Endothelial cell of umbilical vein (primary cell): ENCODE data around the gene LPAR1.
"Not testable (repeated sequence)": the region's sequence is repeated elsewhere in the genome, so short reads cannot be mapped to it uniquely, and the experiment has no call there.

Source experiments
- CTCF ChIP-seq, 2 donors: IDR thresholded peaks; 1 replicate in 1 of 2; 2 replicates in 1 of 2; pipeline ENCODE4 v1.5.1; 2011; ENCODE audit warnings: low read length in 2 of 2, mild to moderate bottlenecking in 2 of 2, moderate library complexity in 2 of 2, control low read depth in 1 of 2, inconsistent platforms in 1 of 2, low read depth in 1 of 2; ENCODE audit not compliant: insufficient read depth in 1 of 2; ENCODE audit errors: extremely low read depth in 1 of 2
- EZH2 ChIP-seq: IDR thresholded peaks from 2 replicates; pipeline ENCODE4 v1.6.1; 2012; ENCODE audit warnings: borderline replicate concordance, low read depth, mild to moderate bottlenecking, moderate library complexity, low read length, inconsistent platforms; ENCODE audit not compliant: severe bottlenecking
- POLR2AphosphoS5 ChIP-seq: IDR thresholded peaks from 2 replicates; pipeline ENCODE4 v1.6.1; 2012; ENCODE audit warnings: low read depth, mild to moderate bottlenecking, control low read depth, low read length, moderate library complexity; ENCODE audit not compliant: insufficient read depth

GRCh38 chr9:110826400-110826799 is 211.9 kb downstream of the LPAR1 start:
- not testable (repeated sequence) for TF ChIP-seq CTCF (IDR thresholded peaks at IDR 0.05; ENCODE audit: extremely low read depth in 1 of 2, insufficient read depth in 1 of 2, low read depth in 1 of 2, low read length in 2 of 2); EZH2; POLR2AphosphoS5
